WTC11 (cell line): ENCODE measurements around the gene ERG28. TPM values are rescaled to one million over a fixed set of nuclear protein-coding genes. Genes with fewer than 3 reads are reported as not detected.

Source experiments
- ATAC-seq: fragments of 200-7000 bp; cut with Tn5 transposase; 2 replicates; pipeline ENCODE4 v1.10.0; 2021; ENCODE audit warnings: mild to moderate bottlenecking, moderate library complexity
- CTCF ChIA-PET: fragments of 300-600 bp; sonication (Branson Sonifier 250); formaldehyde crosslinking; loops from one replicate; lab custom pipeline; 2021; ENCODE audit warnings: antibody characterized with exemption; lab: Charles Lee
- POLR2A ChIA-PET: fragments of 350-600 bp; sonication (Branson Sonifier 250); formaldehyde crosslinking; loops from one replicate; lab custom pipeline; 2021; ENCODE audit warnings: antibody characterized with exemption; lab: Charles Lee
- DNase-seq: peaks from one replicate; pipeline ENCODE4 v3.0.0; 2021; ENCODE audit warnings: low spot score
- H3K27ac Mint-ChIP-seq: 2 replicates; pipeline ENCODE4 v1.8.0; 2021; ENCODE audit warnings: mixed read lengths
- H3K27me3 Mint-ChIP-seq: 2 replicates; pipeline ENCODE4 v1.8.0; 2021; ENCODE audit warnings: low read depth, mild to moderate bottlenecking, moderate library complexity, mixed read lengths
- H3K36me3 Mint-ChIP-seq: 2 replicates; pipeline ENCODE4 v1.8.0; 2021; ENCODE audit warnings: mixed read lengths
- H3K4me1 Mint-ChIP-seq: 2 replicates; pipeline ENCODE4 v1.8.0; 2022; ENCODE audit warnings: mixed read lengths
- H3K4me3 Mint-ChIP-seq: 2 replicates; pipeline ENCODE4 v1.8.0; 2021; ENCODE audit warnings: mild to moderate bottlenecking, moderate library complexity, mixed read lengths
- H3K9me3 Mint-ChIP-seq: 2 replicates; pipeline ENCODE4 v1.8.0; 2021; ENCODE audit warnings: mixed read lengths
- ATF3 ChIP-seq: sonication (generic); formaldehyde crosslinking; conservative IDR thresholded peaks from 2 replicates; pipeline ENCODE4 v1.8.1; 2022; ENCODE audit warnings: mild to moderate bottlenecking, missing genetic modification reagents
- CREB1 ChIP-seq: sonication (generic); formaldehyde crosslinking; IDR thresholded peaks from 2 replicates; pipeline ENCODE4 v1.8.0; 2023; ENCODE audit warnings: mild to moderate bottlenecking, missing genetic modification reagents
- CREM ChIP-seq: sonication (generic); formaldehyde crosslinking; IDR thresholded peaks from 2 replicates; pipeline ENCODE4 v1.8.1; 2022; ENCODE audit warnings: mild to moderate bottlenecking, missing genetic modification reagents, moderate library complexity
- E2F4 ChIP-seq: sonication (generic); formaldehyde crosslinking; IDR thresholded peaks from 2 replicates; pipeline ENCODE4 v1.8.1; 2022; ENCODE audit warnings: low read depth, mild to moderate bottlenecking, moderate library complexity, missing genetic modification reagents, borderline replicate concordance
- IRF2 ChIP-seq: sonication (generic); formaldehyde crosslinking; IDR thresholded peaks from 2 replicates; pipeline ENCODE4 v1.8.0; 2022; ENCODE audit warnings: low read depth, missing genetic modification reagents, borderline replicate concordance
- NFYB ChIP-seq: sonication (generic); formaldehyde crosslinking; conservative IDR thresholded peaks from 2 replicates; pipeline ENCODE4 v1.8.0; 2022; ENCODE audit warnings: low read depth, missing genetic modification reagents
- NR1H2 ChIP-seq: sonication (generic); formaldehyde crosslinking; IDR thresholded peaks from 2 replicates; pipeline ENCODE4 v1.9.0; 2021; ENCODE audit warnings: mild to moderate bottlenecking, moderate library complexity, missing genetic modification reagents
- NR2C2 ChIP-seq: sonication (generic); formaldehyde crosslinking; IDR thresholded peaks from 2 replicates; pipeline ENCODE4 v1.8.0; 2022; ENCODE audit warnings: mild to moderate bottlenecking, missing genetic modification reagents
- NR3C1 ChIP-seq: sonication (generic); formaldehyde crosslinking; conservative IDR thresholded peaks from 2 replicates; pipeline ENCODE4 v1.8.1; 2023; ENCODE audit warnings: low read depth, mild to moderate bottlenecking, missing genetic modification reagents
- ZNF317 ChIP-seq: sonication (generic); formaldehyde crosslinking; IDR thresholded peaks from 2 replicates; pipeline ENCODE4 v1.8.1; 2023; ENCODE audit warnings: low read depth, mild to moderate bottlenecking, moderate library complexity, missing genetic modification reagents, borderline replicate concordance
- ZNF512 ChIP-seq: sonication (generic); formaldehyde crosslinking; IDR thresholded peaks from 2 replicates; pipeline ENCODE4 v1.8.1; 2022; ENCODE audit warnings: missing genetic modification reagents, borderline replicate concordance
- ZNF532 ChIP-seq: fragments of 250-450 bp; sonication (Bioruptor Pico); IDR thresholded peaks from 2 replicates; pipeline ENCODE4 v1.9.0; 2021; ENCODE audit warnings: mild to moderate bottlenecking, borderline replicate concordance
- total RNA-seq: library from RNA; stranded (reverse); gene quantifications from 3 replicates; pipeline ENCODE4 v1.2.3, GENCODE V29; 2021

Gene ERG28
- total RNA-seq, 1 experiment from 2014 or later: 27.9 TPM

- no peaks in the 10 kb centered on the region for H3K9me3 Mint-ChIP-seq
- no peaks in the 10 kb centered on the region for H3K36me3 Mint-ChIP-seq
- H3K4me1 Mint-ChIP-seq: peaks cover 30% of the 10 kb centered on the region
- ChIA-PET CTCF (interaction anchor here (0.7 kb wide), 1 partner anchor 28 kb away, joined by 3 read pairs; no protein-coding TSS in a partner anchor), POLR2A (no interaction called here)
- no peak for TF ChIP-seq NFYB (CRISPR knock-in tag)
- no peak for TF ChIP-seq CREM (CRISPR knock-in tag)
- no peak for TF ChIP-seq NR3C1 (CRISPR knock-in tag)
- no peak for TF ChIP-seq NR2C2 (CRISPR knock-in tag)
- no peak overlapping the region for H3K27ac Mint-ChIP-seq
- H3K27me3 Mint-ChIP-seq: no peaks in the 10 kb centered on the region
- DNase-seq: no peak
- no peak for ATAC-seq
- no peak overlapping the region for H3K4me3 Mint-ChIP-seq
Measured at GRCh38 chr14:75626396-75626795, 34.3 kb downstream of the ERG28 start.

GRCh38 chr14:75625034-75625433, 35.6 kb downstream of the ERG28 start:
- no peak overlapping the region for H3K4me3 Mint-ChIP-seq
- POLR2A ChIA-PET: no interaction called here
- H3K27me3 Mint-ChIP-seq: no peaks in the 10 kb centered on the region
- H3K4me1 Mint-ChIP-seq: peaks cover 16% of the 10 kb centered on the region
- H3K27ac Mint-ChIP-seq: no peak overlapping the region
- H3K9me3 Mint-ChIP-seq: no peaks in the 10 kb centered on the region
- ATAC-seq: no peak
- no peak for DNase-seq
- CTCF ChIA-PET: no interaction called here
- TF ChIP-seq ATF3 (CRISPR knock-in tag): no peak
- no peak for TF ChIP-seq E2F4 (CRISPR knock-in tag)
- no peak for TF ChIP-seq NR3C1 (CRISPR knock-in tag)
- no peaks in the 10 kb centered on the region for H3K36me3 Mint-ChIP-seq

- Mint-ChIP-seq H3K27ac (no peak overlapping the region), H3K27me3 (no peaks in the 10 kb centered on the region; the same call in 1 of the 2 replicates), H3K4me1 (no peaks in the 10 kb centered on the region), H3K9me3 (no peaks in the 10 kb centered on the region), H3K36me3 (no peaks in the 10 kb centered on the region), H3K4me3 (no peak overlapping the region)
- ChIA-PET POLR2A (no interaction called here), CTCF (interaction anchor here (0.7 to 1.7 kb wide), 3 partner anchors 35 to 288 kb away, joined by 3 to 6 read pairs (median 4); no protein-coding TSS in a partner anchor)
- no peak for DNase-seq
- ATAC-seq: no peak
- TF ChIP-seq IRF2 (CRISPR knock-in tag) (no peak), ZNF512 (CRISPR knock-in tag) (no peak), CREB1 (no peak), ZNF532 (no peak), ZNF317 (CRISPR knock-in tag) (no peak), NR1H2 (CRISPR knock-in tag) (no peak)
Measured at GRCh38 chr14:75619548-75619947, 41.1 kb downstream of the ERG28 start.
